NCI-H2029 treated with DMSO at 0.1 percent for 48 hours (cell line): ENCODE data around the gene COPRS.

ENCODE experiments used
- DNase-seq: peaks from one replicate; lab custom pipeline; 2025; lab: John Stamatoyannopoulos, UW

Gene COPRS

GRCh38 chr17:31858642-31859486 lies at the start of gene COPRS:
Gene COPRS (minus strand): TSS chr17:31859244. CDS start chr17:31859199, 45 bp downstream.
- DNase-seq: peak; percentile 23

DNA sequence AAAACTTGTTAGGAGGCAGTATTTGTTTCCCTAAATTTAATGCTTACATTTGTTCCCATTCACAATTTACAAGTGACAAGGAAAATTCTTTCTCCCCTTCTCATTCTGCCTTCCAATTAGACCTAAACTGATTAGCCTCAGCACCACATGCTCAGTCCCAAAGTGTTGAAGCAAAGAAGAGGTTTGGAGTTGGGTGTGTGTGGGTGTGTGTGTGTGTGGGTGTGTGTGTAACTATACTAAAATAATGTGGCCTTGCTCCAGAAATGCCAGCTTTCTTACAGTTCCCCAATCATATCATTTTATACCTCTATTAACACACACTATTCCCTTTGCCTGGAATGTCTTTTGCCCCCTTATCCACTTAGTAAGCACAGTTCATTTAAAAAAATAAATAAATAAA lies 49.3 kb upstream of the COPRS start:
- no peak for DNase-seq

DNA sequence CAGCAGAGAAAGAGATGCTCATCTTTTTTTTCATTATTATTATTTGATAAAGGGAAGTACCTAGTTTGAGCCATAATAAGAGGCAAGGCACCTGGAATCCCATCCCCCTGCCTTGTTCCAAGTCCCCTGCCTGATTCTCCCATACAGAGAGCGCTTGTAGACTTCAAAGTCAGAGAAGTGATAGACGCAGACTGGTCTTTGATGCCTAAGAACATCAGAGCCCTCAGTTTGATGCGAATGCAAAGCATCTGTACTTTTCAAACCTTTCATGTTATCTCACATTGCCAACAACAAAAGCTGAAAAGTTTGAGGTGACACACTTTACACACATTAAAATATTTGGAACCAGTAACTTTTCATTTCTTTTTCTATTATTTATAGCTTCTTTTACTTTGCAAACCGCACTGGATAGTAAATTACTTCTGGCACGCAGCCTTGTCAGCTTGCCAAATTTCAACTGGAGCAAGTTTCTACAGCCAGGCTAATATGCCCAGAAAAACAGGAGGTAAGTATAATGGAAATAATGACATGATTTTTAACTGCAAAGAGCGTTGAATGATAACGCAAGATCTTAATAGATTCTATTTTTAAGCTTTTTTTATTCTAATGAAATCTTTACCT lies 48.4 kb upstream of the COPRS start:
- no peak for DNase-seq

DNA sequence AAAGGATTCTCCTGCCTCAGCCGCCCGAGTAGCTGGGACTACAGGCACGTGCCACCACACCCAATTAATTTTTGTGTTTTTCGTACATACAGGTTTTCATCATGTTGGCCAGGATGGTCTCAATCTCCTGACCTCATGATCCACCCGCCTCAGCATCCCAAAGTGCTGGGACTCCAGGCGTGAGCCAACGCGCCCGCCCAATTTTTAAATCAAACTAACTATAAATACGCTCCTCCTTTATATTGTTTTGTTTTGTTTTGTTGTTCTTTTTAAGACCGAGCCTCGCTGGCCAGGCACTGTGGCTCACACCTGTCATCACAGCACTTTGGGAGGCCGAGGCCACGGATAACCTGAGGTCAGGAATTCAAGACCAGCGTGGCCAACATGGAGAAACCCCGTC lies 44.4 kb upstream of the COPRS start:
- no peak for DNase-seq

DNA sequence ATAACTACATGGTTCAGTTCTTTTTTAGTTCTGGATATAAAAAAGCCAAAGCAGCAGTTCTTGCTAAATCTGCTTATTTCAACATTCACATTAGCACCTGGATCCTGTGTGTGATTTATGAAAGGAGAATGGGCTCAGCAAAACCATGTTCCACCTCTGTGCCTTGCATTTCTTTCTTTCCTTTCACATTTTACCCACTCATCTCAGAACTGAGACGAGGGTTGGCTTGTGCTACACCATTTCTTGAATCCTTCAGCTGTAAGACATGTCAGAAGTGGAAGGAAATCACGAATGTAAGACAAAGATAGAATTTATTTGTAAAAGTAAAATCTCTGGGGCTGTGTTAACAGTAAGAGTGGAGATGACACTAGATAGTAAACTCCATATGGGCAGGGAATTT lies 43.6 kb upstream of the COPRS start:
- DNase-seq: no peak

GRCh38 chr17:31900877-31901276 lies 41.8 kb upstream of the COPRS start:
- DNase-seq: no peak

GRCh38 chr17:31888124-31888523 lies 29.1 kb upstream of the COPRS start:
- DNase-seq: no peak

- DNase-seq: no peak
Measured at GRCh38 chr17:31882571-31882970, 23.5 kb upstream of the COPRS start.

DNA sequence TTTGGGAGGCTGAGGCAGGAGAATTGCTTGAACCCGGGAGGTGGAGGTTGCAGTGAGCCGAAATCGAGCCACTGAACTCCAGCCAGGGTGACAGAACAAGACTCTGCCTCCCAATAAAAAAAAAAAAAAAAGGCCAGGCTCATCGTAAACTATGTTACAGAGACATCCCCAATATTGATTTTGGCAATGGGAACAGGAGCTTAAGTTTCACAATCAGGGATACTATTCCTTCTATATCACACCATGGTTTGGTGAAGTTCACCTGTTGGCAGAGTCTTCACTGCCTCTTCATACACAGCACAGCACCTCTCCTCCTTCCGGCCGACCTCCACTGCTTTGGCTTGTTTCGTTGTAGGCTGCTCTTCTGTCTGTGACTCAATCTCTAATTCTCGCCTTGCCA lies 21.3 kb upstream of the COPRS start:
- no peak for DNase-seq

DNA sequence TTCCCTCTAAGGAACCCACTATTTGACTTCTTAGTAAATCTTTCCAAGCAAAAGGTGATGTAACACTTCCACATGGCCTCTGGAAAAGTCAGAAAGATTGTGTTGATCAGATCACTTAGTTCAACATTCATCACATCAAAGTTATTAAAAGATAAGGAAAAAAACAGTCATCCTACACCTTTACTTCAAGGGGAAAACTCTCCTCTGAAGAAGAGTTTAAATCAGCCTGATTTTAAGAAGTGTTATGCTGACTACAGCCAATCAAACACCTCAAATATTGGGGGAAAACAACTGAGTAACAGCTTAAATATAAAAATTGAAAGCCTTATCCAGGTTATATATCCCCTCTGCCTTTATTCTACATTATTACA lies 19.6 kb upstream of the COPRS start:
- DNase-seq: no peak

DNA sequence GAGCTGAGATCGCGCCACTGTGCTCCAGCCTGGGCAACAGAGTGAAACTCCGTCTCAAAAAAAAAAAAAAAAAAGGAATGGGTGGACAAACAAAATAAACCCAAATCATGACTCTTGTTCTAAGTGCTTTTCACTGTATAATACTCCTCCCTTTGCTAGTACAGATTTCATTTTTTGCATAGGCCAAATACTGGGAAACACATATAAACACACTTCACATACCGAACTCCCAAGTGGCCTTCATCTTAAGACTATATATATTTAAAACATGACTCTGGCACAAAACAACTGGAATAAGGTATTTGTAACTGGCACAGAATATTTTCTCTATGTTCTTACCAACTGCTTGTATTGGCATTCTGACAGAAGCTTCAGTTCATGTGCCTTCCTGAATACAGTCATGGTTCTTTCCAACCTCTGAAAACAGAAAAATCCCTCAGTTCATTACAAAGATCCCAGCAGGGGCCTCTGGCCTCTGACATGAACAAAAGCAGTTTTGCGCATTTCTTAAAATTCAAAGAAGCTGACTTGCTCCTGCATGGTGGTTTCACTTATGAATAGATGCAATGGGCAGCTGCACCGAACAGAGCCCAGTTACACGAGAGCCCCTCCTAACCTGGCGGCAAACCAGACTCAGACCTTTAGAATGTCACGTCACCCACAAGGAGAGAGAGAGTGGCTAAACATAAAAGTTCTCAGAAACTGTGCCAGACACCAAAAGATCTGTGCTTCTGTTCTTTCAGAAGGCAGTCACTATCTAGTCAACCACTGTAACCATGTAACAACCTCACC lies 19.1 kb upstream of the COPRS start:
- DNase-seq: no peak

DNA sequence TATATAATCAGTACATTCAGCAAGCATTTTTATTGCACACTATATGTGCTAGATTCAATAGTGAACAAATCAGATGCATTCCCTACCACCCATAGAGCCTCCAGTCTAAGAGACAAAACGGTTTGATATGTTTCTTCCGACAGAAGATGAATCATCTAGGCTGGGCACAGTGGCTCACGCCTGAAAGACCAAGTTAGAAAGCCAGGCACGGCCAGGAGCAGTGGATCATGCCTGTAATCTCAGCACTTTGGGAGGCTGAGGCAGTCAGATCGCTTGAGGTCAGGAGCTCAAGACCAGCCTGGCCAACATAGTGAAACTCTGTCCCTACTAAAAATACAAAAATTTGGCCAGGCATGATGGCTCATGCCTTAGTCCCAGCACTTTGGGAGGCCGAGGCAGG lies 18.3 kb upstream of the COPRS start:
- DNase-seq: no peak

DNA sequence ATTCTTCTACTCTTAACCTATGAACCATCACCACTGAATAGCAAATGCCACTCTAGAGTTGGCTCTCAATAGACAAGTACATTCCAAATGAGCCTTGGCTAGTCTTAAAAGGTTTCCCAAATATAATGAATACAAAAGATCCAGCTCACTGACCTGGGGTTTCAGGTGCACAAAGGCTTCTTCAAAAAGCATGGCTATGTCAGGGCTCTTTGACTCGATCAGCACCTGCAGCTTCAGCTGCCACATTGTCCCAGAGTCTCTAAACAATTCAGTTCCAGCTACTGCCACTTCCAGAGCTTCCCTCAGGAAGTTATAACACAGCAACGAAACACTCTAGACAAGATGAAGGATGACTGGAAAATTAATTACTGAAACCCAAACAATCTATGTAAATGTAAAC lies 16.0 kb upstream of the COPRS start:
- DNase-seq: no peak

GRCh38 chr17:31869797-31870568 lies 10.9 kb upstream of the COPRS start:
- no peak for DNase-seq

- DNase-seq: no peak
Measured at GRCh38 chr17:31869031-31869430, 10.0 kb upstream of the COPRS start.

- DNase-seq: no peak
Measured at GRCh38 chr17:31859487-31860008, 504 bp upstream of the COPRS start.

DNA sequence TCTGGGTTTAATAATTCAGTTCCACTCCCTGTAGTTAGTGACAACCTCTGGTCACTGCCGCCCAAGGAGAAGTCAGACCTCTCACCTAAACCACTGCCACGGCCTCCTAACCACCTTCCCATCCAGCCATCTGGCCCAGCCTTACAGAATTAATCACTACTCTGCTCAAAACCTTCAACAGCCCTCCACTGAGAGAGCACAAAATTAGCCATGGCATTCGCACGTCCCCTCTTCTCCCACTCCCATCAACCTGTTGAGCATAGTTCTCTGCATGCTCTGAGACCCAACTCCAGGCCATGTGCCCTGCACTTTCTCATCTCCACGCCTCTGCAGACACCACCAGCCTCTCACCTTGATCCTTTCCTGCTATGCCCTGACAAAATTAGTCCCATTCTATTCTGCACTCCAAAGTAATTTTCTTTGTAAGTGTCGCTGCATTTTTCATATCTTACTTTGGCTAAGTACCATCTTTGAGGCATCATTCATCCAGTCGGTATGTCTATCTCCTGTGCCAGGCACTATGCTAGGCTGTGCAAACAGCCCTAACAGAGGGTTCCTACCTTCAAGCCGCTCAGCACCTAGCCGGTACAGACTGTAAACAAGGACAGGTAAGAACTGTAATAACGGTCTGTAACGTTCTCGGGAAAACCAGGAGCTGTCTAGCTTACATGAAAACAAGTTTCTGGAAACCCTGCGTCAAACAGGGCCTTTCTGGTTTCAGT lies 963 bp downstream of the COPRS start:
- DNase-seq: peak; percentile 5

DNA sequence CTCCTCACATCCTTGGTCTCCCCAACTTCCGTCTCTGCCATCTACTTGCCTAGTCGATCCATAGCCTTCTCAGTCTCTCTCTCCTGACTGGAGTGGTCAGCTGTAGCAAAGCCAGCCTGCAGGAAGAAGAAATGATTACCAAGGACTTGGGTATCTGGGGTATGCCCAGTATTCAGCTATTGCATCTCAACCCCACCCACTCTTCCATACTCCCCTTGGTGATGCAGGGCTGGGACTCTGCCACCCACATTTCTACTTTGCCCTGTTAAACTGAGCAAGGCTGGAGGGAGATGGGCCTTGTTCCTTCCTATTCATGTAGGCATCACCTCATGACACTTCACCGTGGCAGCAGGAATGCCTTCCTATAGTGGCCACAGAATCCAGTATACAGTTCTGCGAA lies 2.3 kb downstream of the COPRS start:
- no peak for DNase-seq

- no peak for DNase-seq
Measured at GRCh38 chr17:31854672-31855071, 4.4 kb downstream of the COPRS start.

GRCh38 chr17:31853911-31854470 lies 5.1 kb downstream of the COPRS start:
- DNase-seq: no peak

- DNase-seq: no peak
Measured at GRCh38 chr17:31845291-31845690, 13.8 kb downstream of the COPRS start.
